ENCODE measurements around the gene RHOBTB1. TPM values are rescaled to one million over a fixed set of nuclear protein-coding genes. Genes with fewer than 3 reads are reported as not detected.

The RHOBTB1 gene
- total RNA-seq, 1 experiment from 2014 or later, result 2.5 TPM

- Histone ChIP-seq H3K9ac (ENCODE audit: extremely low read depth, insufficient read length, low read length) (no peak overlapping the region), H2BK5ac (ENCODE audit: insufficient read length, low read length) (no peak overlapping the region), H3K27ac (ENCODE audit: insufficient read length, low read depth, low read length) (no peak overlapping the region), H3K4ac (ENCODE audit: low read depth, low read length) (no peak overlapping the region), H3K27me3 (ENCODE audit: insufficient read depth, low read length) (no peaks in the 10 kb centered on the region), H3T11ph (ENCODE audit: low read length) (no peak overlapping the region), H3K14ac (ENCODE audit: insufficient read depth, low read length) (no peak overlapping the region), H4K20me1 (ENCODE audit: control insufficient read depth, insufficient read depth, insufficient read length) (no peaks in the 10 kb centered on the region), H2AFZ (ENCODE audit: low read length) (no peak overlapping the region), H3K18ac (ENCODE audit: insufficient read length, low read depth, low read length) (no peak overlapping the region), H3K23me2 (ENCODE audit: insufficient read length, low read depth, low read length, poor library complexity, severe bottlenecking) (no peaks in the 10 kb centered on the region), H2BK120ac (ENCODE audit: low read depth, low read length, poor library complexity, severe bottlenecking) (no peak overlapping the region), H3K4me2 (ENCODE audit: insufficient read depth, insufficient read length, low read length) (no peak overlapping the region), H3K56ac (ENCODE audit: insufficient read length, low read depth, low read length) (no peak overlapping the region), H3K23ac (ENCODE audit: insufficient read length, low read depth, low read length) (no peak overlapping the region), H2BK12ac (ENCODE audit: insufficient read length, low read depth, low read length) (no peak overlapping the region), H4K91ac (ENCODE audit: insufficient read length, low read depth, low read length) (no peak overlapping the region), H2BK20ac (ENCODE audit: low read depth, low read length, poor library complexity, severe bottlenecking) (no peak overlapping the region), H3K4me1 (ENCODE audit: insufficient read depth, low read length) (no peaks in the 10 kb centered on the region), H4K5ac (ENCODE audit: insufficient read length, low read depth, low read length) (no peak overlapping the region), H4K8ac (replicated peaks; ENCODE audit: insufficient read length, low read depth, low read length) (no peak overlapping the region), H3K79me1 (ENCODE audit: insufficient read depth, low read depth, low read length, poor library complexity, severe bottlenecking) (no peaks in the 10 kb centered on the region), H2AK5ac (ENCODE audit: insufficient read length, low read length) (no peak overlapping the region), H2BK15ac (ENCODE audit: low read depth, low read length) (no peak overlapping the region), H3K79me2 (ENCODE audit: insufficient read depth, low read length) (no peaks in the 10 kb centered on the region), H3K9me3 (ENCODE audit: control insufficient read depth, low read depth, low read length) (no peaks in the 10 kb centered on the region)
- H3K4me3 Mint-ChIP-seq, result no peak overlapping the region
- TF ChIP-seq, protein P1, sequence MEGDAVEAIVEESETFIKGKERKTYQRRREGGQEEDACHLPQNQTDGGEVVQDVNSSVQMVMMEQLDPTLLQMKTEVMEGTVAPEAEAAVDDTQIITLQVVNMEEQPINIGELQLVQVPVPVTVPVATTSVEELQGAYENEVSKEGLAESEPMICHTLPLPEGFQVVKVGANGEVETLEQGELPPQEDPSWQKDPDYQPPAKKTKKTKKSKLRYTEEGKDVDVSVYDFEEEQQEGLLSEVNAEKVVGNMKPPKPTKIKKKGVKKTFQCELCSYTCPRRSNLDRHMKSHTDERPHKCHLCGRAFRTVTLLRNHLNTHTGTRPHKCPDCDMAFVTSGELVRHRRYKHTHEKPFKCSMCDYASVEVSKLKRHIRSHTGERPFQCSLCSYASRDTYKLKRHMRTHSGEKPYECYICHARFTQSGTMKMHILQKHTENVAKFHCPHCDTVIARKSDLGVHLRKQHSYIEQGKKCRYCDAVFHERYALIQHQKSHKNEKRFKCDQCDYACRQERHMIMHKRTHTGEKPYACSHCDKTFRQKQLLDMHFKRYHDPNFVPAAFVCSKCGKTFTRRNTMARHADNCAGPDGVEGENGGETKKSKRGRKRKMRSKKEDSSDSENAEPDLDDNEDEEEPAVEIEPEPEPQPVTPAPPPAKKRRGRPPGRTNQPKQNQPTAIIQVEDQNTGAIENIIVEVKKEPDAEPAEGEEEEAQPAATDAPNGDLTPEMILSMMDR (conservative IDR thresholded peaks at IDR 0.05), result no peak
- no peak for DNase-seq
- no CpG with 5 or more reads among the region's 5 CpGs for WGBS (ENCODE audit: extremely low coverage, insufficient read length, low lambda C conversion rate)
- no peak overlapping the region for H3K27ac Mint-ChIP-seq
- peaks cover 5% of the 10 kb centered on the region for H3K27me3 Mint-ChIP-seq (ENCODE audit: low read depth)
- no peaks in the 10 kb centered on the region for H3K9me3 Mint-ChIP-seq
- H3K36me3 Mint-ChIP-seq (ENCODE audit: insufficient read depth in 1 of 3, low read depth in 3 of 3), result no peaks in the 10 kb centered on the region
- H3K4me1 Mint-ChIP-seq, result no peaks in the 10 kb centered on the region
Measured at GRCh38 chr10:60951272-60951724, 7.3 kb upstream of the RHOBTB1 start.

Data from H9 (cell line).